Stimulated activated CD8-positive, alpha-beta memory T cell treated with anti-CD3 and anti-CD28 coated beads, Interleukin-4, amount 100 ng/mL, for 4 hours (primary cell): ENCODE results near the gene SIGLEC9.

Experiments used
- DNase-seq, 2 donors: peaks; one replicate each; pipeline ENCODE4 v3.0.0-alpha.2; 2020; ENCODE audit warnings: low read depth in 2 of 2, low spot score in 1 of 2

Gene SIGLEC9

GRCh38 chr19:51173681-51174080 lies 49.0 kb downstream of the SIGLEC9 start:
- no peak for DNase-seq

- DNase-seq = no peak
Measured at GRCh38 chr19:51179256-51179655, 54.5 kb downstream of the SIGLEC9 start.
